NOMO-1 treated with DMSO at 0.1 percent for 48 hours (cell line): ENCODE results near the gene PLD1.
"Not testable (repeated sequence)": the region's sequence is repeated elsewhere in the genome, so short reads cannot be mapped to it uniquely, and the experiment has no call there.

Experiments
- DNase-seq: peaks from one replicate; lab custom pipeline; 2025; ENCODE audit not compliant: unreplicated experiment; lab: John Stamatoyannopoulos, UW

Gene PLD1

GRCh38 chr3:171704814-171705213 is 105.5 kb downstream of the PLD1 start:
- DNase-seq = no peak

DNA sequence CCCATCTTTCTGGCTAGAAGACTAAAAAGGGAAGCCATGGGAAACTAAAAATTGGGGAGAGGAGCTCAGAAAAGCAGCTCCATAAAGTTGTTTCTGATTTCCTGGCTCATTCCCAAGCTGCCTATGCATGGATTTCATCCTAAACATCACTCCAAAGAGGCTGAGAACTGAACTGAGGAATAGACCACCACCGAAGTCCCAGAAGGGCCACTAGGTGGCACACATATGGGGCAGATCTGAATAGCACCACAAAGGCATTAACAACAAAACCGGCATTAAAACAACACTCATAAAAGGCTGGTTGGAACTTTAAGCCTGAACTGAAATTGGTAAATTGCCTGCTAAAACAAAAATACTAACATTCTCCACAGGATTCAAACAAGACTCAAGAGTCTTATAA is 106.3 kb downstream of the PLD1 start:
- peak; percentile 32 for DNase-seq

- DNase-seq = no peak
Measured at GRCh38 chr3:171703144-171703543, 107.1 kb downstream of the PLD1 start.

GRCh38 chr3:171700653-171701052 is 109.6 kb downstream of the PLD1 start:
- peak; percentile 25 for DNase-seq

GRCh38 chr3:171700157-171700556 is 110.1 kb downstream of the PLD1 start:
- DNase-seq = no peak

DNA sequence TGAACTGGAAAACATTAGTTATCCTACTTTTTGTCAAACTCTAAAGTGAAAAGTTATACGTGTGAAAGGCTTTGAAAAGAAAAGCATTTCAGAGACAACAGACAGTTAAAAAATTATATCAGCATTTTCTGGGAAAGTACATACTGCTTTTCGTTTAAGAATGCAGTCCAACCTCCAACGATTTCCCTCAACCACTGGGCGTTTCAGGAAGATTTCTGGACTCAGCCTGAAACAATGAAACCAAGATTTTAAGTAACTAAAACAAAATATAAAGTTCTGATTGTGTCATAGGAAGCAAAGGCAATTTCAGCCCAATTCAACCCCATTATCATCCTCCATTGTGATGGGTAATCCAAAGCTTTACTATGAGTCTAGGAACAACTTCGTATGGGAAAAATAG is 110.7 kb downstream of the PLD1 start:
- DNase-seq = no peak

- DNase-seq = no peak
Measured at GRCh38 chr3:171696805-171697204, 113.5 kb downstream of the PLD1 start.

GRCh38 chr3:171695426-171695825 is 114.9 kb downstream of the PLD1 start:
- no peak for DNase-seq

- DNase-seq = no peak
Measured at GRCh38 chr3:171694888-171695287, 115.4 kb downstream of the PLD1 start.

GRCh38 chr3:171692551-171692950 is 117.7 kb downstream of the PLD1 start:
- DNase-seq = not testable (repeated sequence)

DNA sequence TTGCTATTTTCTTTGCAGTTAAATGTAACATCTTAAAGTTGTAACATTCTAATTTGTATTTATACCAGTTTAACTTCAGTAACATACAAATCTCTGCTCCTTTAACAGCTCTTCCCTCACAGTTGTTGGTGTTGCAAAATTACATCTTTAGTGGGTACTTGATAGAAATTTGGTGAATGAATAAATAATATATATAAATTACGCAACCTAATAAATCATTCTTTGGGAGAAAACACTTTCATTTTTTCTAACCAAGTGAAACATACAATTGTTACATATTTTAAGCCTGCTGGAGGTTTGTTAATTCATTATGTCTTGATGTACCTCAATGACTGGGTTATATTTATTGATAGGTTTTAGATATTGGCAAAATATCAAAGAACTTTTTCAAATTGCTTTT is 118.8 kb downstream of the PLD1 start:
- DNase-seq = no peak

DNA sequence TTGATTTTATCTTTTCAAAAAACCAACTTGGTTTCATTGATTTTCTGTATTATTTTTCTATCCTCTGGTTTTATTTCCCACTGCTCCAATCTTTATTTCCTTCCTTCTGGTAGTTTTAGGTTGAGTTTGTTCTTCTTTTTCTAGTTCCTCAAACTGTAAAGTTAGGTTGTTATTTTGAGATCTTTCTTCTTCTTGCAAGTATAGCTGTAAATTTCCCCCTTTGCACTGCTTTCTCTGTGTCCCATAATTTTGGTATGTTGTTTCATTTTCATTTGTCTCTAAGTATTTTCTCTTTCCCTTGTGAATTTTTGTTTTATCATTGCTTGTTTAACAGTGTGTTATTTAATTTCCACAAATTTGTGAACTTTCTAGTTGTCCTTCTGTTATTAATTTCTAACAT is 120.0 kb downstream of the PLD1 start:
- peak; percentile 93 for DNase-seq

DNA sequence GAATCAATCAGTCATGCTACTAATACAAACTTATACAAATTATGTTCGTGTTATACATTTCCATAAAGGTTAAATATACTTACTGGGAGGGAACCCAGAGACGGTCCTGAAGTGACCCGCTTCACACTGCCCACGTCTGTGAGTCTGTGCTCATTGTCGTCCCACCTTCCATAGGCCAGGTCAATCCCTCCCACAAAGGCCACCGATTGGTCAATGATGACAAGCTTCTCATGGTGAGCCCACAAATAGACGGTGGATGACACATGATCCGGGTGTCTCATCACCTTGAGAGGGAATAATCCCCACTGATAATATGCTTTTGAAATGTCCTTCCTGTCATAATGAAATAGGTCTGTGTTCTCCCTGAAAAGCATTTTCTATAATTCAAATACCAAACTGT is 121.7 kb downstream of the PLD1 start:
- DNase-seq = no peak

DNA sequence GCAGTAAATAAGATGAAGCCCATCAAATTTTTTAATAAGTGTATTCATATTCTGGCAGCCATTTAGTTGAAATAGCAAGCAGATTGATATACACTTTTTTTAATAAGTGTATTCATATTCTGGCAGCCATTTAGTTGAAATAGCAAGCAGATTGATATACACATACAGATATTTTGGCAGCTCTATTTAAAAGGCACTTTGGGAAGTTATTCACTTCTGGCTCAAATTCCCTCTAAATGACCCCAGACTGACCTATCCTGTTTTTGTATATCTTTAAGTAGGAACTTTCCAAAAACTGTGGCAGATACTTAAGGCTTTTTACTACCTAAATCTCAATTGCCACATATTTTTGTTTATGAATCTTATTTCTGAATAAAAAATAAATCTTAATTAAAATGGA is 122.3 kb downstream of the PLD1 start:
- DNase-seq = no peak

DNA sequence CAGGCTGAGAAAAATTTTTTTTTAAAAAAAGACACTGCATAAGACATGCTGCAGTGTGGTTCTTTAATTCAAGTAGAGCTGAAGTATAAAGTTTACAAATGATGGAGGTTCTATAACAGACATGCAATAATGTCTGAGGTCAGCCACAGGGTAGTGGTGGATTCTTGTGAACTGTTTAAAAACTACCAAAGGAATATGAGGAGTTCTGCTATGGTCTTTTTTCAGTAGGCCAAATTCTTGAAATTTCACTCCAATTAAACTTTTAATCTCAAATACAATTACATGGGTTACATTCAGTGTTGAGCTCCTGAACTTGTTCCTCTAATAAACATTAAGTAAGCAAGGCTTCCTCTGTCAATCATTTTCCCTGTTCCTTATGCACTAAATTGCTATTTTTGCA is 122.7 kb downstream of the PLD1 start:
- DNase-seq = no peak

DNA sequence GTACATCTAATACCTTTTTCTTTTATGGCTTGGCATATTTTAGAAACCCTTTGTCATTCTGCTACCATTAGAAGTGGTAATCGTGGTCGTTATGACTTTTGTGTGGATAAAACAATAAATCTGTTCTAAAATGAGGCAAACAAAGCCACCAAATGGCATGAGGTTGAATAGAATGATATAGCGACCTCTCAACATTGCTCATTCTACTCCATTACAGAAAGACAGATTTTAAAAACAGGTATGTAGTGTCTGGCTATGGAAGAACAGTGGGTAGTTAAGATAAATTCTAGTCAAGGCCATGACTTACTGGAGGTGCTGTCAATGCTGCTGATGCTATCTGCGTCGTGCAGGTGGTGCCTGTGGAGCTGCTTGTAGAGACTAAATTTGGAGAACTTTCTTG is 123.2 kb downstream of the PLD1 start:
- DNase-seq = no peak

- DNase-seq = no peak
Measured at GRCh38 chr3:171685116-171685895, 125.0 kb downstream of the PLD1 start.

- no peak for DNase-seq
Measured at GRCh38 chr3:171684221-171684620, 126.1 kb downstream of the PLD1 start.

DNA sequence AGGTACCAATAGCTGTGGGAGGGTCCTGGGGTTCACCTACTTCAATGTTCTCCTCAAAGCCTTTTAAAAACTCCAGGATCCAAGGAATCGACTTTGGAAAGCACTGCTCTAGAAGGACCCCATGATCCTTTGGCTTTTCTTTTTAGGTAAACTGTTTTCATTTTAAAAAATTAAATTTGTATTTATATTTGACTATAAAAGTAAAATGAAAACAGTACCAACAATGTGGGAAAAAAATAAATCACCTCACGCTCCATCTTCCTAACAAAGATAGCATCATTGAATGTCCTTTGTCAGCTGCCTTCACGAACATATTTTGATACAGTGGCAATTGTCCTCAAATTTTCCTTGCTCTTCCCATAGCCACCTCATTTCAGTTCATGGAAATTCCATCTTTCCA is 127.5 kb downstream of the PLD1 start:
- DNase-seq = no peak

DNA sequence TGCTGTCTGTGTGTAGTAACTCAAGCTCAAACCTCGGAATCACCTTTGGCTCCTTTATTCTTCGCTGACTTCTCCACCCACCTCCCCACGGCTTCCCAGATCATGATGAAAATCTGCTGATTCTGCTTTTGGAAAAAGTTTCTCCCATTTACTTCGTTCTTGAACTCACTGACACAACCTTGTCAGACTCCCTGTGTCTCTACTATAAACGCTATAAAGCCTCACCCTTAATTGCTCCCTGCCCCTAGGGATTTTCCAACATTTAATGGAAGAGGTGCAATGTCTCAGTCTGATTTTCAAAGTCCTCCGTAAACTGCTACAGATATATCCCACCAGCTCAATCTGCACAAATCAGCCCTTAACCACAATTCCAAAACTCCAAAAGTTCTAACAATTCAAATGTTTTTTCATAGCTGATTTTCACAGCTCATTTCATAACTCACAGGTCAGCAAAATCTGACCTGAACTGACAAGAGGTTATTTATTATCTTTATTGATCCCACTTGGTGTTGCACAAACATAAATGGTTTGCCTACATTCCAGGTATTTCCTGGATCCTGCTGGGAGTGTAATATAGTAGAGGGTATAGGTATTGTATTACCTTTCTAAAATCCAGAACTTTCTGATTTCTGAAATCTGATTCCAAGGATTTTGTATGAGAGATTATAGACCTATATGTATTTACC is 129.4 kb downstream of the PLD1 start:
- no peak for DNase-seq

DNA sequence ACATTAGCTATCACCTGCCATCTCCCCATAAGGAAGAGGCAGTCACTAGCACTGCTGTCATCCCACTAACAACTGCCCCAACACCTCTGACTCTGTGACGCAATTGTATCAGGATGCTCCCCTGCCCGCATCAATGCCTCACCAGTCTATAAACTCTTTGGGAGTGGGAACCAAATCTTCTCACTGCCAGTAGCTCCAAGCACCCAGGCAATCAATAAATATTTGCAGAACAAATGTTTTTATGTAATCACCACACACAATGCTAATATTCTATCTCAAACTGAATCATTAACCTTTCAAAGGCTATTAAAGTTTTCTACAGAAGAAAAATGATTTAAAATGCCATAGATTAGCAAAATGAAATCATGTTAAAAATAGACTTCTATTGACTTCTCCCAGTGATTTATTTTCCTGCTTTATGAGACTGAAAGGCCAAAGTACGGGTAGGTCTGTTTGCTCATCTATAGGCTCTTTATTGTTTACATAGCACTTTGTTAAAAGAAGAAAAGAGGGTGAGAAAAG is 131.3 kb downstream of the PLD1 start:
- no peak for DNase-seq

DNA sequence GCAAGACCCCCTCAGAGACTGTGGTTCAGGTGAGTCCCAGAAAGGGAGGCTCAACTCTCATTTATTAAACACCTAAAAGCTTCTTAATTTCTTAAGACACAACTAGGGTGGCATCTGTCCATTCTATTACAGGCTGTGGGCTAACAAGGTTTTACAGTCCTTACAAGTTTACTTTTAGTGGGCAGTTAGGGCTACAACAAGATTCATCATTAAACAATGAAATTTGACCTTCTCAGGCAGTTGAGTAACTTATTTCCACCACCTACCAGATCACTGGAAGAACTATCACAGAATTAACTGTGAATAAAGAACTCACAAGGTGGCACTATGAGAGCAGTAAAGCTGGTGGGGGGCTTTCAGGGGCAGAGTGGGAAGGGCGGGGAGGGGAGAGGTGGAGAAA is 132.6 kb downstream of the PLD1 start:
- DNase-seq = no peak
